ENCODE data around the gene ZNF444. TPM values are rescaled to one million over a fixed set of nuclear protein-coding genes. Genes with fewer than 3 reads are reported as not detected.

ZNF444 gene
- total RNA-seq, 1 donor from 2014 or later = 40.2 TPM

GRCh38 chr19:56152644-56153043 lies 11.6 kb downstream of the ZNF444 start:
- DNase-seq (ENCODE audit: low read depth) = no peak
- H3K4me3 ChIP-seq (ENCODE audit: low read depth, low read length) = no peak overlapping the region
- TF ChIP-seq, protein P1, sequence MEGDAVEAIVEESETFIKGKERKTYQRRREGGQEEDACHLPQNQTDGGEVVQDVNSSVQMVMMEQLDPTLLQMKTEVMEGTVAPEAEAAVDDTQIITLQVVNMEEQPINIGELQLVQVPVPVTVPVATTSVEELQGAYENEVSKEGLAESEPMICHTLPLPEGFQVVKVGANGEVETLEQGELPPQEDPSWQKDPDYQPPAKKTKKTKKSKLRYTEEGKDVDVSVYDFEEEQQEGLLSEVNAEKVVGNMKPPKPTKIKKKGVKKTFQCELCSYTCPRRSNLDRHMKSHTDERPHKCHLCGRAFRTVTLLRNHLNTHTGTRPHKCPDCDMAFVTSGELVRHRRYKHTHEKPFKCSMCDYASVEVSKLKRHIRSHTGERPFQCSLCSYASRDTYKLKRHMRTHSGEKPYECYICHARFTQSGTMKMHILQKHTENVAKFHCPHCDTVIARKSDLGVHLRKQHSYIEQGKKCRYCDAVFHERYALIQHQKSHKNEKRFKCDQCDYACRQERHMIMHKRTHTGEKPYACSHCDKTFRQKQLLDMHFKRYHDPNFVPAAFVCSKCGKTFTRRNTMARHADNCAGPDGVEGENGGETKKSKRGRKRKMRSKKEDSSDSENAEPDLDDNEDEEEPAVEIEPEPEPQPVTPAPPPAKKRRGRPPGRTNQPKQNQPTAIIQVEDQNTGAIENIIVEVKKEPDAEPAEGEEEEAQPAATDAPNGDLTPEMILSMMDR (conservative IDR thresholded peaks at IDR 0.05; ENCODE audit: low read depth, low read length) = no peak

DNA sequence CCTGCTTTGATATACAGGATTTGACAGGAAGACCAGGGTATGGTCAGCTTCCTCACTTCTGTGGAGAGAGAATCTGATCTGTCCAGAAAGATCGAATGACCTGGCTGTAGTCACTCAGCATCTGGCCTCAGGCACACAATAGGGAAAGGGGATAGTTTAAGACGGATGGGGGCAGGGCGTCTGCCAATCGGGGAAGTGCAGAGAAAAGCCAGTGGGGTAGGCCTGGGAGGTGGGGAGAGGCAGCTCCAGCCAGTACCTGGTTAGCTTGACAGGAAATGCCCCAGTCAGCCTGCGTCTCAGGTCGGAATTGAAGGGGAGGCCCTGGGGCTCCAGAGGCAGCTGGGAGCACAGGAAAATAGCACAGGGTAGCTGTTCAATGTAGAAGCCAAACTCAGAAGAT lies 12.4 kb downstream of the ZNF444 start:
- no peak overlapping the region for H3K4me3 ChIP-seq (ENCODE audit: low read depth, low read length)
- TF ChIP-seq, protein P1 (conservative IDR thresholded peaks at IDR 0.05; ENCODE audit: low read depth, low read length) = no peak
- no peak for DNase-seq (ENCODE audit: low read depth)

GRCh38 chr19:56155124-56155687 lies 14.1 kb downstream of the ZNF444 start:
- DNase-seq (ENCODE audit: low read depth) = no peak

GRCh38 chr19:56156768-56157167 lies 15.7 kb downstream of the ZNF444 start:
- no peak overlapping the region for H3K4me3 ChIP-seq (ENCODE audit: low read depth, low read length)
- no peak for DNase-seq (ENCODE audit: low read depth)
- TF ChIP-seq, protein P1 (conservative IDR thresholded peaks at IDR 0.05; ENCODE audit: low read depth, low read length) = no peak

More at GRCh38 chr19:56155124-56155687, 14.1 kb downstream of the ZNF444 start:
- TF ChIP-seq, protein P1 (conservative IDR thresholded peaks at IDR 0.05; ENCODE audit: low read depth, low read length) = peak; percentile 57
- H3K4me3 ChIP-seq (ENCODE audit: low read depth, low read length) = no peak overlapping the region

GRCh38 chr19:56158170-56158757 lies 17.2 kb downstream of the ZNF444 start:
- TF ChIP-seq, protein P1 (conservative IDR thresholded peaks at IDR 0.05; ENCODE audit: low read depth, low read length) = no peak
- DNase-seq (ENCODE audit: low read depth) = no peak
- H3K4me3 ChIP-seq (ENCODE audit: low read depth, low read length) = no peak overlapping the region

DNA sequence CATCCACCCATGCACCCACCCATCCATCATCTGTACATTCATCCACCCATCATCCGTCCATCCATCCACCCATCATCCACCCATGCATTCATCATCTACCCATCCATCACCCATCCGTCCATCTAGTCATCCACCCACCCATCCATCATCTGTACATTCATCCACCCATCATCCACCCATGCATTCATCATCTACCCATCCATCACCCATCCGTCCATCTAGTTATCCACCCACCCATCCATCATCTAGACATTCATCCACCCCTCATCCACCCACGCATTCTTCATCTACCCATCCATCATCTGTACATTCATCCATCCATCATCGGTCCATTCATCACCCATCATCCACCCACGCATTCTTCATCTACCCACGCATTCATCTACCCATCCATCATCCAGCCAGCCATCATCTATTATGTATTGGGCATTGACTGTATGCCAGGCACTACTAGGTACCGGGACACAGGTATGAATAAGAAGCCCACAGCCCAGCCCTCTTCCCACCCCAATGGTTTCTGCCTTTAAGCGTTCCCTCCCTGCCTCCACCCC lies 18.0 kb downstream of the ZNF444 start:
- no peak for DNase-seq (ENCODE audit: low read depth)
- H3K4me3 ChIP-seq (ENCODE audit: low read depth, low read length) = no peak overlapping the region
- TF ChIP-seq, protein P1 (conservative IDR thresholded peaks at IDR 0.05; ENCODE audit: low read depth, low read length) = no peak
